ENCODE results near the gene ANAPC4. TPM values are rescaled to one million over a fixed set of nuclear protein-coding genes. Genes with fewer than 3 reads are reported as not detected.

Gene ANAPC4
- polyA plus RNA-seq, 1 donor (not counting 4 experiments of a cell fraction or from before 2014, with no cell fraction given) = 26.9 TPM

- TF ChIP-seq, protein P1, sequence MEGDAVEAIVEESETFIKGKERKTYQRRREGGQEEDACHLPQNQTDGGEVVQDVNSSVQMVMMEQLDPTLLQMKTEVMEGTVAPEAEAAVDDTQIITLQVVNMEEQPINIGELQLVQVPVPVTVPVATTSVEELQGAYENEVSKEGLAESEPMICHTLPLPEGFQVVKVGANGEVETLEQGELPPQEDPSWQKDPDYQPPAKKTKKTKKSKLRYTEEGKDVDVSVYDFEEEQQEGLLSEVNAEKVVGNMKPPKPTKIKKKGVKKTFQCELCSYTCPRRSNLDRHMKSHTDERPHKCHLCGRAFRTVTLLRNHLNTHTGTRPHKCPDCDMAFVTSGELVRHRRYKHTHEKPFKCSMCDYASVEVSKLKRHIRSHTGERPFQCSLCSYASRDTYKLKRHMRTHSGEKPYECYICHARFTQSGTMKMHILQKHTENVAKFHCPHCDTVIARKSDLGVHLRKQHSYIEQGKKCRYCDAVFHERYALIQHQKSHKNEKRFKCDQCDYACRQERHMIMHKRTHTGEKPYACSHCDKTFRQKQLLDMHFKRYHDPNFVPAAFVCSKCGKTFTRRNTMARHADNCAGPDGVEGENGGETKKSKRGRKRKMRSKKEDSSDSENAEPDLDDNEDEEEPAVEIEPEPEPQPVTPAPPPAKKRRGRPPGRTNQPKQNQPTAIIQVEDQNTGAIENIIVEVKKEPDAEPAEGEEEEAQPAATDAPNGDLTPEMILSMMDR (optimal IDR thresholded peaks at IDR 0.05 in 1 of 3, IDR thresholded peaks at IDR 0.05 in 1 of 3, conservative IDR thresholded peaks at IDR 0.05 in 1 of 3; ENCODE audit: extremely low read depth in 1 of 3, insufficient read depth in 2 of 3, low read length in 3 of 3) = no peak
- no peak for TF ChIP-seq EZH2 (IDR thresholded peaks at IDR 0.05; ENCODE audit: low read length)
- Histone ChIP-seq H3K4me2 (ENCODE audit: control insufficient read depth, extremely low read depth, insufficient read depth, low read depth, low read length) (peak overlapping the region; percentile 1), H3K9me1 (ENCODE audit: control insufficient read depth, extremely low read depth, insufficient read depth, low read length) (no peaks in the 10 kb centered on the region), H3K4me1 (ENCODE audit: control insufficient read depth, extremely low read depth, insufficient read depth, low read length) (peaks cover 23% of the 10 kb centered on the region), H3K27me3 (ENCODE audit: control insufficient read depth, extremely low read depth, insufficient read depth, low read length) (no peaks in the 10 kb centered on the region), H3K9me3 (ENCODE audit: control insufficient read depth, low read depth, low read length) (no peaks in the 10 kb centered on the region), H3K4me3 (ENCODE audit: control insufficient read depth in 2 of 3, extremely low read depth in 1 of 3, insufficient read depth in 2 of 3, low read depth in 1 of 3, low read length in 3 of 3) (no peak overlapping the region), H3K27ac (ENCODE audit: control insufficient read depth, insufficient read depth, low read length) (no peak overlapping the region), H4K20me1 (ENCODE audit: control insufficient read depth, extremely low read depth, insufficient read depth, low read length) (no peaks in the 10 kb centered on the region), H3K79me2 (ENCODE audit: control insufficient read depth, insufficient read depth, low read length) (no peaks in the 10 kb centered on the region), H3K36me3 (ENCODE audit: control insufficient read depth in 2 of 2, extremely low read depth in 1 of 2, insufficient read depth in 2 of 2, low read length in 2 of 2) (no peaks in the 10 kb centered on the region), H3K9ac (ENCODE audit: control insufficient read depth, extremely low read depth, insufficient read depth, low read length) (no peak overlapping the region), H2AFZ (ENCODE audit: control insufficient read depth, low read length) (no peak overlapping the region)
- no peak for DNase-seq (ENCODE audit: low read depth, low spot score)
- no peak for FAIRE-seq
- dilution Hi-C loops (cut with MboI; ENCODE audit: extremely low pct_ligation_motif_present, low sequenced_read_pairs) = no loop called here
These were observed 74.6 kb downstream of the ANAPC4 start for GRCh38 chr4:25451676-25452075.

- H3K79me2 ChIP-seq (ENCODE audit: control insufficient read depth, insufficient read depth, low read length) = no peaks in the 10 kb centered on the region
- FAIRE-seq = peak; percentile 73
- dilution Hi-C loops (cut with MboI; ENCODE audit: extremely low pct_ligation_motif_present, low sequenced_read_pairs) = no loop called here
- no peak overlapping the region for H3K27ac ChIP-seq (ENCODE audit: control insufficient read depth, insufficient read depth, low read length)
- H4K20me1 ChIP-seq (ENCODE audit: control insufficient read depth, extremely low read depth, insufficient read depth, low read length) = no peaks in the 10 kb centered on the region
- H3K27me3 ChIP-seq (ENCODE audit: control insufficient read depth, extremely low read depth, insufficient read depth, low read length) = no peaks in the 10 kb centered on the region
- no peak for DNase-seq (ENCODE audit: low read depth, low spot score)
- no peak for TF ChIP-seq EZH2 (IDR thresholded peaks at IDR 0.05; ENCODE audit: low read length)
- TF ChIP-seq, protein P1 (optimal IDR thresholded peaks at IDR 0.05 in 1 of 3, IDR thresholded peaks at IDR 0.05 in 1 of 3, conservative IDR thresholded peaks at IDR 0.05 in 1 of 3; ENCODE audit: extremely low read depth in 1 of 3, insufficient read depth in 2 of 3, low read length in 3 of 3) = no peak
- no peak overlapping the region for H3K9ac ChIP-seq (ENCODE audit: control insufficient read depth, extremely low read depth, insufficient read depth, low read length)
- no peaks in the 10 kb centered on the region for H3K9me3 ChIP-seq (ENCODE audit: control insufficient read depth, low read depth, low read length)
- no peak overlapping the region for H3K4me3 ChIP-seq (ENCODE audit: control insufficient read depth in 2 of 3, extremely low read depth in 1 of 3, insufficient read depth in 2 of 3, low read depth in 1 of 3, low read length in 3 of 3)
- H3K4me2 ChIP-seq (ENCODE audit: control insufficient read depth, extremely low read depth, insufficient read depth, low read depth, low read length) = peak overlapping the region; percentile 1
- peaks cover 27% of the 10 kb centered on the region for H3K4me1 ChIP-seq (ENCODE audit: control insufficient read depth, extremely low read depth, insufficient read depth, low read length)
- H3K36me3 ChIP-seq (ENCODE audit: control insufficient read depth in 2 of 2, extremely low read depth in 1 of 2, insufficient read depth in 2 of 2, low read length in 2 of 2) = no peaks in the 10 kb centered on the region
- H3K9me1 ChIP-seq (ENCODE audit: control insufficient read depth, extremely low read depth, insufficient read depth, low read length) = no peaks in the 10 kb centered on the region
- H2AFZ ChIP-seq (ENCODE audit: control insufficient read depth, low read length) = no peak overlapping the region
These were observed 75.0 kb downstream of the ANAPC4 start for GRCh38 chr4:25452081-25452480.

All from keratinocyte (primary cell).